ENCODE data around the gene ESPNL. TPM values are rescaled to one million over a fixed set of nuclear protein-coding genes. Genes with fewer than 3 reads are reported as not detected.

ESPNL gene
- total and polyA plus RNA-seq, 9 of the 15 experiments (the other 6 are each of a cell fraction or from before 2014, with no cell fraction given), result 0.03 to 0.09 (median 0.05) TPM; not detected in 3

DNA sequence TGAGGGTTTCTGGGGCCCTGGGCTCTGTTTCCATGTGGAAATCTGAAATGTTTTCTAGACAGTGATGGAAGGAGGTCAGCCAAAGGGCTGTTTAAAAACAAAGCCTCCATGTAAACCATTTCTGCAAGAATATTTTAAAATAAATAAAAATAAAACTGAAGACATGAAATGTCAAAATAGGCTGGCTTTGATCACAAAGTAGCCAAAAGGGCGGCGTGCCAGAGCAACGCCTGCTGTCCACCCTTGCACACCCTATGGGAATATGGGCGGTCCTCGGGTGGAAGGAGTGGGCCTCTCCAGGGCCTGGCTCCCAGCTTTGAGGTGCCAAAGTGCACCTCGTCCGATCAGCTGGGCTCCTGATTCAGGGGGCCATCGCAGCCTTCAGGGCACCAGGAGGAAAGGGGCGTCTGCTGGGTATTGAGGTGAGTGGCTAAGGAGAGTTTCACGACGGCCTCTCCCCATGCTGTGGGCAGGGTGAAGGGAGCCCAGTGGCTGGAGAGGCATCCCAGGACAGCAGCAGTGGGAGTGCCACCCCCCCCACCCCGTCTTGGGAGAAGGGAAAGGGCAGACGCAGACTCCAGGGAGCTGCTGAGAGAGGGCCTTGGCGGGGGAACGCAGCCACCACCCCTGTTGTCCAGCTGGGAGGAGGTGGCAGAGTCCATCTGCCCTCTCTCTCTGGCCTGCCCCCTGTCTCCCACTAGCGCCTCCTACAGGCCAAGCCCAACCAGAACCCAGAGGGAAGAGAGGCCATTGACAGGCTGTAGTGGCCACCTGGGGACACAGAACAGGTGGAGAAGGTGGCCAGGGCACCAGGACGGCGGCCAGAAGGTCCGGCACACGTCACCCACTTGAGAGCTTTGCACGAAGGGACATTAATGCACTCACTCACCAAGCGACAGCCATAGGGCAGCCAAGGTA lies 52.9 kb downstream of the ESPNL start:
- Histone ChIP-seq H3K4me1 (replicated peaks in 1 of 2; ENCODE audit: control insufficient read depth in 2 of 2, insufficient read depth in 2 of 2, low read length in 2 of 2) (peaks cover 0 to 30% of the 10 kb centered on the region in 2 experiments; a peak in 2 of 5 replicates), H3K79me2 (ENCODE audit: control insufficient read depth, insufficient read depth, low read length) (no peaks in the 10 kb centered on the region), H3K9me3 (replicated peaks; ENCODE audit: control insufficient read depth, insufficient read depth, low read depth, low read length) (no peaks in the 10 kb centered on the region), H3K4me3 (no peak overlapping the region), H4K20me1 (replicated peaks; ENCODE audit: control insufficient read depth, insufficient read depth, low read length) (no peaks in the 10 kb centered on the region), H3K27me3 (ENCODE audit: control insufficient read depth in 2 of 2, insufficient read depth in 2 of 2, low read length in 2 of 2) (no peaks in the 10 kb centered on the region), H3K27ac (ENCODE audit: extremely low read depth, low read depth, low read length) (no peak overlapping the region), H3K4me2 (ENCODE audit: insufficient read depth, low read length) (no peak overlapping the region), H3K36me3 (ENCODE audit: control insufficient read depth, insufficient read depth, low read length) (no peaks in the 10 kb centered on the region), H2AFZ (ENCODE audit: low read depth, low read length) (no peak overlapping the region), H3K9me1 (ENCODE audit: control insufficient read depth, insufficient read depth, low read length) (no peaks in the 10 kb centered on the region), H3K9ac (ENCODE audit: insufficient read depth in 1 of 2, low read depth in 2 of 2, low read length in 2 of 2) (no peak overlapping the region)
- DNase-seq (ENCODE audit: extremely low read depth in 1 of 4, low spot score in 3 of 4), result peak in 2 of 4 experiments; percentile 32 to 40
- intact Hi-C loops (cut with micrococcal nuclease), result no loop called here
- peak; percentile 66 for ATAC-seq
- no peak for FAIRE-seq
- POLR2A ChIA-PET, result no interaction called here
- WGBS (ENCODE audit: insufficient coverage, low coverage, missing lambda C conversion rate), result 32% methylated on average over 8 of the region's 22 CpGs
- BruUV-seq (replicated peaks), result no TSS peak
- TF ChIP-seq, protein P1, sequence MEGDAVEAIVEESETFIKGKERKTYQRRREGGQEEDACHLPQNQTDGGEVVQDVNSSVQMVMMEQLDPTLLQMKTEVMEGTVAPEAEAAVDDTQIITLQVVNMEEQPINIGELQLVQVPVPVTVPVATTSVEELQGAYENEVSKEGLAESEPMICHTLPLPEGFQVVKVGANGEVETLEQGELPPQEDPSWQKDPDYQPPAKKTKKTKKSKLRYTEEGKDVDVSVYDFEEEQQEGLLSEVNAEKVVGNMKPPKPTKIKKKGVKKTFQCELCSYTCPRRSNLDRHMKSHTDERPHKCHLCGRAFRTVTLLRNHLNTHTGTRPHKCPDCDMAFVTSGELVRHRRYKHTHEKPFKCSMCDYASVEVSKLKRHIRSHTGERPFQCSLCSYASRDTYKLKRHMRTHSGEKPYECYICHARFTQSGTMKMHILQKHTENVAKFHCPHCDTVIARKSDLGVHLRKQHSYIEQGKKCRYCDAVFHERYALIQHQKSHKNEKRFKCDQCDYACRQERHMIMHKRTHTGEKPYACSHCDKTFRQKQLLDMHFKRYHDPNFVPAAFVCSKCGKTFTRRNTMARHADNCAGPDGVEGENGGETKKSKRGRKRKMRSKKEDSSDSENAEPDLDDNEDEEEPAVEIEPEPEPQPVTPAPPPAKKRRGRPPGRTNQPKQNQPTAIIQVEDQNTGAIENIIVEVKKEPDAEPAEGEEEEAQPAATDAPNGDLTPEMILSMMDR (IDR thresholded peaks at IDR 0.05 in 2 of 3, conservative IDR thresholded peaks at IDR 0.05 in 1 of 3; ENCODE audit: insufficient read depth in 2 of 3, low read depth in 1 of 3, low read length in 3 of 3), result peak; percentile 37 to 55 (median 45)
- TF ChIP-seq SMARCE1 (IDR thresholded peaks at IDR 0.05), result no peak
- in situ Hi-C loops (cut with MboI), result no loop called here
- CTCF ChIA-PET (ENCODE audit: low intra/inter-chr PET ratio), result no interaction called here
